ENCODE data around the gene SERPINA5.

DNA sequence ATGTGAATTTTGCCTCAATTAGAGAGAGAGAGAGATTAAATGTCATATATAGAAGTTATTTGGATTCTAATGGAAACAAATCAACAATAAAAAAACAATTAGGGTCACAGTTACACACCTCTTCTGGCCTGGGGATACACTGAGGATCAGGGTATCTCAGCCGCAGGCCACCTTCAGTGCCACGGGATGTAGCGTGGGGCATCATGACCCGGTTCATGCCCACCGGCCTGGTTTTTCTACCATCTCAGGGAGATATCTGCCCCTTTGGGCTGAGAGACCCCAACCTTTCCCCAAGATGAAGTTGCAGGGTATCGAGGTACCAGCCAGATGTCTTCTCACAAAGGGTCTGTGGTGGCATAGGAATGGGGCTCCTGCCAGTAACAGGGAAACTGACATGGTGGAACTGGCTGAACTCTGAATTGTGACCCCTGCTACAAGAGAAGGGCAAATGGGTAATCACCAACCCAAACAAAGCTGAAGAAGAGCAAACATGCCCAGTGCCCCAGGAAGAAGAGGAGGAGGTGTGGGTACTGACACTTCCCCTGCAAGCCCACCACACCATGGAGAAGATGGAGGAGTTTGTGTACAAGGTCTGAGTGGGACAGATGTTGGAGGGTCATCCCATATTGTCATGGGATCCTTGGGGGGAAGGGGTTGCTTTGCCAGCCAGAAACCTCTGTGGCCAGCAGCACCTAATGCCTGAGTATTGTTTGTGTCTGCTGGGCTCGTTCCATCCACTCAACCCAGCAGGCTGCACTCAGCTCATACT is 50.5 kb downstream of the SERPINA5 start:
- TF ChIP-seq EP300 (IDR thresholded peaks at IDR 0.05; ENCODE audit: borderline replicate concordance) = no peak
- TF ChIP-seq TEAD4 (IDR thresholded peaks at IDR 0.05) = no peak
- no peak for TF ChIP-seq NFIC (IDR thresholded peaks at IDR 0.05)
- no peak for TF ChIP-seq CEBPB (IDR thresholded peaks at IDR 0.05)
- TF ChIP-seq, protein P1, sequence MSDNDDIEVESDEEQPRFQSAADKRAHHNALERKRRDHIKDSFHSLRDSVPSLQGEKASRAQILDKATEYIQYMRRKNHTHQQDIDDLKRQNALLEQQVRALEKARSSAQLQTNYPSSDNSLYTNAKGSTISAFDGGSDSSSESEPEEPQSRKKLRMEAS (IDR thresholded peaks at IDR 0.05) = no peak
- TF ChIP-seq, protein P2, sequence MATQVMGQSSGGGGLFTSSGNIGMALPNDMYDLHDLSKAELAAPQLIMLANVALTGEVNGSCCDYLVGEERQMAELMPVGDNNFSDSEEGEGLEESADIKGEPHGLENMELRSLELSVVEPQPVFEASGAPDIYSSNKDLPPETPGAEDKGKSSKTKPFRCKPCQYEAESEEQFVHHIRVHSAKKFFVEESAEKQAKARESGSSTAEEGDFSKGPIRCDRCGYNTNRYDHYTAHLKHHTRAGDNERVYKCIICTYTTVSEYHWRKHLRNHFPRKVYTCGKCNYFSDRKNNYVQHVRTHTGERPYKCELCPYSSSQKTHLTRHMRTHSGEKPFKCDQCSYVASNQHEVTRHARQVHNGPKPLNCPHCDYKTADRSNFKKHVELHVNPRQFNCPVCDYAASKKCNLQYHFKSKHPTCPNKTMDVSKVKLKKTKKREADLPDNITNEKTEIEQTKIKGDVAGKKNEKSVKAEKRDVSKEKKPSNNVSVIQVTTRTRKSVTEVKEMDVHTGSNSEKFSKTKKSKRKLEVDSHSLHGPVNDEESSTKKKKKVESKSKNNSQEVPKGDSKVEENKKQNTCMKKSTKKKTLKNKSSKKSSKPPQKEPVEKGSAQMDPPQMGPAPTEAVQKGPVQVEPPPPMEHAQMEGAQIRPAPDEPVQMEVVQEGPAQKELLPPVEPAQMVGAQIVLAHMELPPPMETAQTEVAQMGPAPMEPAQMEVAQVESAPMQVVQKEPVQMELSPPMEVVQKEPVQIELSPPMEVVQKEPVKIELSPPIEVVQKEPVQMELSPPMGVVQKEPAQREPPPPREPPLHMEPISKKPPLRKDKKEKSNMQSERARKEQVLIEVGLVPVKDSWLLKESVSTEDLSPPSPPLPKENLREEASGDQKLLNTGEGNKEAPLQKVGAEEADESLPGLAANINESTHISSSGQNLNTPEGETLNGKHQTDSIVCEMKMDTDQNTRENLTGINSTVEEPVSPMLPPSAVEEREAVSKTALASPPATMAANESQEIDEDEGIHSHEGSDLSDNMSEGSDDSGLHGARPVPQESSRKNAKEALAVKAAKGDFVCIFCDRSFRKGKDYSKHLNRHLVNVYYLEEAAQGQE (IDR thresholded peaks at IDR 0.05; ENCODE audit: low read depth) = no peak

Measured in Ishikawa (cell line).